HG02610 (cell line): ENCODE data around the gene FOXF2.
"Not testable (repeated sequence)": the region's sequence is repeated elsewhere in the genome, so short reads cannot be mapped to it uniquely, and the experiment has no call there.

Experiments used
- ATAC-seq: cut with Tn5 transposase; IDR thresholded peaks from one replicate; pipeline ENCODE4 v1.9.1; 2021; ENCODE audit warnings: mild to moderate bottlenecking, moderate library complexity; ENCODE audit not compliant: unreplicated experiment

FOXF2 gene

GRCh38 chr6:1389369-1390132 is at the start of gene FOXF2:
FOXF2 (plus strand) TSS chr6:1389576; CDS start chr6:1389948, 372 bp downstream.
- ATAC-seq = no peak

GRCh38 chr6:1346101-1346500 is 43.3 kb upstream of the FOXF2 start:
- ATAC-seq = no peak

DNA sequence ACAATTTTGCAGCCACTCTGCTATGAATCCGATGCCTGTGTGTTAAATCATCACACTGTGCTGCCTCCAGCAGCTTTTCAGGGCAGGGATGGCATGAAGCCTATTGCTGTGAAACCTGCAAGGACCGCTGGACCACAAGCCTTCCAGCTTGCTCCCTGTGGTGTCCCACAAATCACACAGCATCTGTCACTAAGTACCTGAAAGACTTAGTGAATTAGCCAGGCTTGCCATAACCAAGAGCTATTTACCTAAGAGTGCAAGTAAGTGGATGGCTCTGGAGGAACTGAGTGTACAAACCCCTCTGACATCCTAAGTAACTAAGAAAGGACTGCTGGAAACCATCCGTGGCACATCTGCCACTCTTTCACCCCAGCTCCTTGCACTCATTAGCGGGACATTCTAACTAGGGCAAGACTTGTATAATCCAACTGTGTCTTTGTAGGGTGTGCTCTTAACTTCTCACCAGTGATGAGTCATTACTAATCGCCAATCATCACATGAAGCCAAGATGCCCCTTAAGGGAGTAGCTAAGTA is 42.8 kb upstream of the FOXF2 start:
- no peak for ATAC-seq

- no peak for ATAC-seq
These were observed 42.2 kb upstream of the FOXF2 start for GRCh38 chr6:1347161-1347560.

DNA sequence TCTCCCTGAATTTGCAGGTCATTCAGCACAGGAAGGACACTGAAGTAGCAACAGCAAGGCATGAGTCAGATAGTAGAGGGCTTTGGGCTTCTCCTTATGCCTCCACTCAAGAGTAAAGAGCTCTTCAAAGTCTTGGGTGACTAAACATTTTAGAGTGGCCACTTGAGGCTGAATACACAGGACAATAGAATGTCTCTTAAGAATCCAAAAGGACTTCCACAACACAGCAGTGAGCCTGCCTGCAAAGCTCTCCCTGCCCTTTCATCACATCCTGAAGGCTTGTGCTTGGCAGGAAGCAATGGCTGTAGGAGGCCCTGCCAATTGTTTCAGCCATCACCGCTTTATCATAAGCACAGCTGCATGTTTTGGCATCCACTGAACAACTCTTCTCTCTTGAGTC is 40.7 kb upstream of the FOXF2 start:
- ATAC-seq = no peak

- ATAC-seq = no peak
These were observed 39.7 kb upstream of the FOXF2 start for GRCh38 chr6:1349655-1350054.

GRCh38 chr6:1351381-1352008 is 37.9 kb upstream of the FOXF2 start:
- no peak for ATAC-seq

GRCh38 chr6:1355068-1355467 is 34.3 kb upstream of the FOXF2 start:
- ATAC-seq = not testable (repeated sequence)

- ATAC-seq = not testable (repeated sequence)
These were observed 27.7 kb upstream of the FOXF2 start for GRCh38 chr6:1361717-1362116.

DNA sequence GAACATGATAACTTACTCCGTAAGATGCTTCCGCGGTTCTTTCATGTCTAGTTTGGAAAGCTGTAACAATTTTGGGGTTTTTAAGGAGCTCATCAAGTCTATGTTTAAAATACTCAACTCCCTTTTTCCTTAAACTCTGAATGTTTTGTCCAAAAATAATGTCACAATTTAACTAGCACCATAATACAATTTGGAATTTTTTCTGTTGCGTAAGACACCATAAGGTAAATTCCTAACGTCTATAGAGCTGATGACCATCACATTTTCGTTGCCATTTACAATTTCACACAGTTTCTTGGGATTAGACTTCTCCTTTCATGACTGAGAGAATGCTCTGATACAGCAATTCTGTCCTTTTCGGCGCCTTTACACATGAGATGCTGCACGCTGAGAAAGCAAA is 26.7 kb upstream of the FOXF2 start:
- ATAC-seq = no peak

GRCh38 chr6:1363298-1363697 is 26.1 kb upstream of the FOXF2 start:
- ATAC-seq = no peak

DNA sequence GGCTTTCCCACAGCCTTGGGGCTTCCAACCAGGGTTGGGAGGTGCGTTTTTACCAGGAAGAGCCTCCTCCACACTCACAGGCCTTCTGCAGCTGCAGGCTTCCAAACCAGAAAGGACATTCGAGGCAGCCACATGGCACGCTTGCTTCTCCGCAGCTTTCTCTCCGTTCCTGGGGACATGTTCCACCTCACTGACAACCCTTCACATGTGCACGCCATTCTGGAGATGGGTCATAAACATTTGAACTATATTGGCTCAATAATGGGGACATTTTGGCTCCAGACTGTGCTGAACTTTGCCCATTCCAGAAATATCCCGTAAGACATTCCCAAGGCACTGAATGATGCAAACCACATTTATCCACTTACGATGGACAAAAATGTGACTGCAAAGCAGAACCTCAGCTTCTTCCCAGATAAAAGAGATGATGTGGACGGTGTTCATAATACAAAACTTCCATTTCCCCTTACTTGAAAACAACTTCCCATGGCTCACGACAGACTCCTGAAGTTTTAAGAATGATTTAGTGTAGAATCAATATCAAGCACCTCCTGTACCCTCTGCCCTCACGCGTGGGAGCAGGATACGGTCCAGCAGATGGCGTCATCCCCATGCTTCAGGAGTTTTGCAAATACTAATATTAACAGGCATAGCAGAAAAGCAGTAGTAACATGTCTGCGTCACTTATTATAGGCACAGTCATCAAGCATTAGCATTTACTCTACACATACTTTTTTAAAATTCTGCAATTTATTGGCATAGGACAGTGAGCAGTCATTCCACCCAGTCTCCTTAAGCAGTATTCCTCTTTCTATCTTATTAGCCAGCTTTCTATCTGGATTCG is 25.4 kb upstream of the FOXF2 start:
- no peak for ATAC-seq

DNA sequence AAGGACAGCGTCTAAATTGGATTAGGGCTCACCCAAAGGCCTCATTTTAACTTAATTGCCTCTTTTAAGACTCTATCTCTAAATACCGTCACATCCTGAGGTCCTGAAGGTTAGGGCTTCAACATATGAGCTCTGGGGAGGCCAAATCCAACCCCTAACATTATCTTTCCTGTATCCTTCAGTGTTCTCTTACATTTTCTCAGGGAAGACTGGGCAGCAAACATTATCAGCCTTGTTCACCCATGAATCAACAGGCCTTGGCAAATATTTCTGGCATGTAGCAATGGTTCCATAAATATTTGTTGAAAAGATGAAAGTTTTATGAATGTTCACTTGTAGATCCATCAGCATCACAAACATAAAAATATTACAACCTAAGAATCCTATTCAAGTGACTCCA is 24.6 kb upstream of the FOXF2 start:
- no peak for ATAC-seq

- ATAC-seq = no peak
These were observed 23.7 kb upstream of the FOXF2 start for GRCh38 chr6:1365686-1366085.

GRCh38 chr6:1367771-1368170 is 21.6 kb upstream of the FOXF2 start:
- ATAC-seq = no peak

GRCh38 chr6:1368940-1369339 is 20.4 kb upstream of the FOXF2 start:
- ATAC-seq = no peak

- ATAC-seq = not testable (repeated sequence)
These were observed 19.7 kb upstream of the FOXF2 start for GRCh38 chr6:1369695-1370094.

GRCh38 chr6:1371933-1372332 is 17.4 kb upstream of the FOXF2 start:
- ATAC-seq = no peak

- ATAC-seq = no peak
These were observed 16.7 kb upstream of the FOXF2 start for GRCh38 chr6:1372690-1373089.

DNA sequence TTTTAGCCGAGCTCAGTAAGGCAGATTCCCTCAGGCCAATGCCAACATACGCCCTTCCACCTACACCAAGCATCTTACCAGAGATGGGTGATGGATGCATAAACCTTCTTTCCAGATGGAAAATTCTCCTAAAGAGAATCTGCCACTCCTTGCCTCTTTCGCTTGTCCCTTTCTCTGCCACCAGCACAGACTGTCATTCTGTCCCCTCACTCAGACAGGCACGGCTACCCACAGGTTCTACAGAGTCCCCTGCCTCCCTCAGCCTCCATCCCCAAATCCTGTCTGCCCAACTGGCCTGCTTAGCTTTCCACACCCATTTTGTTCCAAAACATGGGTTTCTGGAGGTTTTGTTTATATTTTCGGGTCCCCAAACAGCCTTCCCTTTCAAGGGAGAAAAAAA is 12.7 kb upstream of the FOXF2 start:
- ATAC-seq = no peak

- ATAC-seq = no peak
These were observed 11.8 kb upstream of the FOXF2 start for GRCh38 chr6:1377526-1377925.
